CD4-positive, alpha-beta T cell treated with Interleukin-4 for 1 hour (primary cell): ENCODE results near the gene ACAT2.
A peak's percentile ranks its signal among the peaks of the same experiment; 100 is the strongest.
"Not testable (repeated sequence)": the region's sequence is repeated elsewhere in the genome, so short reads cannot be mapped to it uniquely, and the experiment has no call there.

Experiments
- DNase-seq, 2 donors: peaks; one replicate each; pipeline ENCODE4 v3.0.0-alpha.2; 2020 to 2022

ACAT2 gene

GRCh38 chr6:159816775-159817174 lies 54.9 kb downstream of the ACAT2 start:
- DNase-seq, result not testable (repeated sequence)

DNA sequence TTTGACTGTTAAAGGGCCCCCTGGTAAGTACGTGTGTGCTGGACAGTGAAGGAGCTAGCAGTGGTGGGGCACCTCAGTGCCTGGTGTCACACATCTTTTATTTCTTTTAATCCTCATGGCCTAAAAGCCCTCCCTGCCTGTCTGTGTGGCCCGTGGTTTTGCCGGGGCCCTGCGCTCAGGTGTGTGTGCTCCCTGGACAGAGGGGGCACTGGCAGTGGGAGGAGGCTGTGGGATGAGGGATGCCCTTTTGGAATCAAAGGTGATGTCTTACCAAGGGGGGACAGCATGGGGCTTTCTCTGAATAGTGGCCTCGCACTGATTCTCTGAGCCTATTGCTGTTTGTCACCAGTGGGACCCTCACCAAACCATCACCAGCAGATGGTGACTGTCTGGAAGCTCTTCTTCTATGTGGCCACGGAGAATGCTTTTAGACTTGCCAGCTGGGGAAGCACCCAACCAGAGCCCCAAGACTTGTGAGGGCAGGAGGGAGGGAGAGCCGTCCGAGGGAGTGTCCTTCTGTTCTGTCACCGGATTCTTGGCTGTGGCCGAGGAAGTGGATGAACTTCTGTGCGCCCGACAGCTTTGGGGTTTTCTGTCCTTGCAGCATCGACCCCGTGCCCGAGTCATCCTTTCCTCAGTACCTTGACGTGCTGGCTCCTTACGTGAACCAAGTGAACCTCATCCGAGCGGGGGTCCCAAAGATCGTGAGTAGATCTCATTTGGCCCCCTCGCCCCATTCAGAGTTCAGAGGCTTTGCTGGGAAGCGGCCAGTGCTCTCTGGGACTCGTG lies 56.3 kb downstream of the ACAT2 start:
- DNase-seq, result peak in 1 of 2 donors; percentile 14

- no peak for DNase-seq
These were observed 57.3 kb downstream of the ACAT2 start for GRCh38 chr6:159819098-159819497.

GRCh38 chr6:159819932-159820640 lies 58.2 kb downstream of the ACAT2 start:
- peak; percentile 22 to 31 for DNase-seq

DNA sequence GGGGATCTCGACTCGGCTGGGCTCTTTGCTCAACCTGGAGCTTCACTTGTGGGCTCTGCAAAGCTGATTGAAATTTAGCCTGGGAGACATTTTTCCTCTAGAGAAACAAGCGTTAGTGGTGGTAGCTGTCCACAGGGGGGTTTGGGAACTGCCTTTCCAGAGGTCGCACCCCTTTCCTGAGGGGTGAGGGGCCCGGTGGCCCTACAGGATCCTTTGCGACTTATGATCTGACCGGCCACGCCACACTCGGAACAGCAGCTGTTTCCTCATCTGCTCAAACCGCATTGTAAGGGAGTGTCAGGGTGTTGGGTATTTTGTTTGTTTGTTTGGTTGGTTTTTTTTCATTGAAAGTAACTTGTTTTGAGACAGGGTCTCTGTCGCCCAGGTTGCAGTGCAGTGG lies 59.3 kb downstream of the ACAT2 start:
- DNase-seq, result no peak

GRCh38 chr6:159821726-159822125 lies 59.9 kb downstream of the ACAT2 start:
- no peak for DNase-seq

- DNase-seq, result no peak
These were observed 62.1 kb downstream of the ACAT2 start for GRCh38 chr6:159823953-159824352.

GRCh38 chr6:159824690-159825089 lies 62.8 kb downstream of the ACAT2 start:
- DNase-seq, result not testable (repeated sequence)

- no peak for DNase-seq
These were observed 64.2 kb downstream of the ACAT2 start for GRCh38 chr6:159826004-159826403.

DNA sequence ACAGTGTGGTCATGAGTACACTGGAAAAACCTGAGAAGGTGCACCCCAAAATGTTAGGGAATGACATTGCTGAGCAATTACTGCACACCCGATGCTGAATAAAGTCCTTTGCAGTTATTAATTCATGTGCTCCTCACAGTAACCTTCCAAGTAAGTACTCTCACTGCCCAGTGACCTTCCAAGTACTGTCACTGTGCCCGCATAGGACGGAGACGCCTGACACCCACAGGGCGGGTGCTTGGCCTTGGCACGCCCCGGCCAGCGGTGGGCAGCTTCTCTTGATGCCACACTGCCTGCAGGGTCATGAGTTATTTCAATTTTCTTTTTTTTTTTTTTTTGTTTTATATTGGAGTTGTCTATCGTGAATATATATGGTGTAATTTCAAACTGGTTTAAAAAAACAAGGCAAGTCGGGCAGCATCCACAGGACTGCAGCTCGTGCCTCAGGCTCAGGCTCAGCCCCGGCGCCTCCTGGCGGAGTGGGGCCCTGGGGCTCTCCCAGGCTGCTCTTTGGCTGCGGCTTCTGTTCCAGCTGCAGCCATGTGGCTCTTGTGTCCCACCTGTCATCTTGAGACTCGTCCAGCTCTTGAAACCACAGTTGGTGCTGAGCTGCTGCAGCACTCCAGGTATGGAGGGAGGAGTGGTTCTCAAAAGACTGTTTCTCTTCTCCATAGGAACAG lies 65.3 kb downstream of the ACAT2 start:
- no peak for DNase-seq

- no peak for DNase-seq
These were observed 66.2 kb downstream of the ACAT2 start for GRCh38 chr6:159828074-159828473.
